ES-I3 (cell line): ENCODE results near the gene LANCL2.
"Not testable (repeated sequence)": the region's sequence is repeated elsewhere in the genome, so short reads cannot be mapped to it uniquely, and the experiment has no call there.

Source experiments
- H3K36me3 ChIP-seq: 2 replicates; pipeline ENCODE4 v1.6.1; 2013; ENCODE audit warnings: mild to moderate bottlenecking, low read length, control low read depth, moderate library complexity; ENCODE audit not compliant: insufficient read depth
- H3K4me1 ChIP-seq: 2 replicates; pipeline ENCODE4 v1.6.1; 2013; ENCODE audit warnings: mild to moderate bottlenecking, control low read depth, low read length; ENCODE audit not compliant: insufficient read depth
- H3K9ac ChIP-seq: 2 replicates; pipeline ENCODE4 v1.6.1; 2013; ENCODE audit warnings: low read depth, mild to moderate bottlenecking, low read length, moderate library complexity
- H3K9me3 ChIP-seq: 2 replicates; pipeline ENCODE4 v1.6.1; 2013; ENCODE audit warnings: mild to moderate bottlenecking, low read length, moderate library complexity; ENCODE audit not compliant: control insufficient read depth, insufficient read depth

Gene LANCL2

DNA sequence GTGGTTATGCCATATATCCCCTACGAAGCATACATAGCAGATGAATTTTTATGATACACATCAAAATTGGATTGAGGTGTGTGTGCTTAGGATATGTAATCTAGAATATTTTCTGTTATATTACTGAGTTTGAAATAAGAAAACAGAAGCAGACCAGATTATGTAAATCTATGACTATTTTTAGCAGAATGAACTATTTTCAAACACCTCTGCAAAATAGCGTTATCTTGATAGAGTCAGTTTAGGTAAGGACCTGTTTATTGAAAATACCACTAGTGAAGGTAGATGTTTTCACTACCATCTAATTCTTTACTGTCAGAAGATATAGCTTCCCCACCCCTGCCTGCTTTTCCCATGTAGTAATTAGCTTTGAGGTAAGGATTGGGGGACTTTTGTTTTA, 9.1 kb downstream of the LANCL2 start:
- Histone ChIP-seq H3K36me3 (no peaks in the 10 kb centered on the region), H3K4me1 (peaks cover 4% of the 10 kb centered on the region; the same call in 1 of the 2 replicates), H3K9me3 (no peaks in the 10 kb centered on the region), H3K9ac (no peak overlapping the region)

DNA sequence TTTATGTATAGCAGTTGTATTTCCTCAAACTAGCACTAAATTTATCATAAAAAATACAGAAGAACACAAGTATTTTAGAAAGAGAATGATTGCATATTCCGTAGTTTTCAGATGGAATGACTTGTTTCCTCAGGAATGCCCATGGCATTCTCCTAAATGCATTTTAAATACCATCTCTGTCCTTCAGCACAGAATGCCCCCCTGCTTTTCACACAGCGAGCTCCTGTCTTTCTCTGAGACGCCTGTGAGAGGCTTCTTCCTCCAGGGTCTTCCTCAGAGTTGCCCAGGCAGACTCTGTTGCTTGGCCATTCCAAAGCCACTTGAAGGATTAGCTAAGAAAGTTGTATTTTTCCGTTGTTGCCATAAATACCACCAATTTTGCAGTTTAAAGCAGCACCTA, 10.1 kb downstream of the LANCL2 start:
- Histone ChIP-seq H3K4me1 (peaks cover 4% of the 10 kb centered on the region; the same call in 1 of the 2 replicates), H3K9ac (no peak overlapping the region), H3K9me3 (no peaks in the 10 kb centered on the region), H3K36me3 (no peaks in the 10 kb centered on the region)

- H3K9me3 ChIP-seq: no peaks in the 10 kb centered on the region
- no peaks in the 10 kb centered on the region for H3K36me3 ChIP-seq
- H3K4me1 ChIP-seq: peaks cover 4% of the 10 kb centered on the region; the same call in 1 of the 2 replicates
- no peak overlapping the region for H3K9ac ChIP-seq
Observed at GRCh38 chr7:55377162-55377817, 12.2 kb downstream of the LANCL2 start.

DNA sequence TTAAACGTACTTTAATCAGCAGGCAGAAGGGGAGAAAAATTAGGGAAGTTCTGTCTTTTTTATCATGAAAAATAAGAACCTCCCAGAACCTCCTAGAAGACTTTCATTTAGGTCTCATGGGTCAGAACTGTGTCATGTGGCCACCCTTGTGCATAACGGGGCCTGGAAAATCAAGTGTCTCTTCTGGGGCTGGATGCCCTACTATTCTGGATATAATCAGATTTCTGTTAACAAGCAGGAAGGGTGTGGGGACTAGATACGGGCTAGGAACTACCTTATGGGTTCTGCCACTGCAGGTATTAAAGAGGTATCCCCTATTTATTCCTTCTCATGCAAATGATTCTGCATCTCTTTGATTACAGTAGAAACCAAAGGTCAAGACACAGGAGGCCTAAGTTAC, 14.1 kb downstream of the LANCL2 start:
- H3K9ac ChIP-seq: no peak overlapping the region

GRCh38 chr7:55381189-55381588, 16.1 kb downstream of the LANCL2 start:
- Histone ChIP-seq H3K4me1 (no peaks in the 10 kb centered on the region; the same call in 1 of the 2 replicates), H3K36me3 (no peaks in the 10 kb centered on the region), H3K9me3 (peaks cover 4% of the 10 kb centered on the region; the same call in 1 of the 2 replicates)

More for the DNA sequence above, 14.1 kb downstream of the LANCL2 start:
- H3K36me3 ChIP-seq: no peaks in the 10 kb centered on the region
- H3K4me1 ChIP-seq: peaks cover 4% of the 10 kb centered on the region; the same call in 1 of the 2 replicates
- H3K9me3 ChIP-seq: 0 out of 2 replicates have a peak, but pooled peaks cover 4% of the 10 kb centered on the region

DNA sequence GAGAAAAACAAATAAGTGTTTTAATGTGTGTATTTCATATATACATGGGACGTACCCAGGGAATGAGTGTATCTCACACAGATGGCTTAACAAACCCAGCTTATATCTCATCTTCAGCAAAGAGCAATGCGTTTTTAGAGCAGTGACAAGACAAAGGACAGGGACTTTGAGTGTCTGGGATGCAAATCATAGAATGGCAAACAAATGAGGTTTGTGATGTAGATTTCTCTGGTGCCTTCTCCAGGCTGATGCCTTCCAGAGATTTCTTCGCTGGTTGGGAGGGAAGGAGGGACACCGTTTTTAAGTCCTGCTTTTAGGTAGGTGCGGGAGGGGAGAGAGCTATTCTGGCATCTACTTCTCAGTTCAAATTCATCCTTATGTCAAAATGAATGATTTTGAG, 16.6 kb downstream of the LANCL2 start:
- peaks cover 9% of the 10 kb centered on the region for H3K9me3 ChIP-seq
- no peaks in the 10 kb centered on the region for H3K36me3 ChIP-seq
- peak overlapping the region; percentile 15; the same call in 1 of the 2 replicates for H3K9ac ChIP-seq
- no peaks in the 10 kb centered on the region; the same call in 1 of the 2 replicates for H3K4me1 ChIP-seq

More at GRCh38 chr7:55381189-55381588, 16.1 kb downstream of the LANCL2 start:
- H3K9ac ChIP-seq: no peak overlapping the region

DNA sequence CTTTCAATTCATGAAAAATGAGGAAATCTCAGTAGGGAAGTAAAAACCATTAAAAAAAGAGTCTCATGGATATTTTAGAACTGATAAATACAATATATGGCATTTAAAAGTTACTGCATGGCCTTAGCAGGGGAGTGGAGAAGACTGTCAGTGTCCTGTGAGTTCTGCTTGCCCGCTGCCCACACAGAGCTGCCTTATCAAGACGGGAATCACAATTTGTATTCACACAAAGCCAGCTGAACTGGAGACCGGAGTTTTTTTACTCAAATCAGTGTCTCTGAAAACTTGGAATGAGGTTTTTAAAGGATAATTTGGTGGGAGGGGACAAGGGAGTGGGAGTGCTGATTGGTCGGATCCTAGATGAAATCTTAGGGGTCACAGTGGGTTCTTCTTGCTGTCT, 17.1 kb downstream of the LANCL2 start:
- Histone ChIP-seq H3K9me3 (peaks cover 14% of the 10 kb centered on the region), H3K36me3 (no peaks in the 10 kb centered on the region), H3K9ac (no peak overlapping the region), H3K4me1 (no peaks in the 10 kb centered on the region; the same call in 1 of the 2 replicates)

GRCh38 chr7:55386541-55386940, 21.4 kb downstream of the LANCL2 start:
- Histone ChIP-seq H3K9ac (no peak overlapping the region), H3K4me1 (no peaks in the 10 kb centered on the region; the same call in 1 of the 2 replicates), H3K36me3 (no peaks in the 10 kb centered on the region), H3K9me3 (peaks cover 32% of the 10 kb centered on the region)

- H3K9me3 ChIP-seq: peaks cover 32% of the 10 kb centered on the region
- H3K9ac ChIP-seq: no peak overlapping the region
Observed at GRCh38 chr7:55387062-55387965, 22.2 kb downstream of the LANCL2 start.

GRCh38 chr7:55396233-55396785, 31.2 kb downstream of the LANCL2 start:
- H3K36me3 ChIP-seq: no peaks in the 10 kb centered on the region

More at GRCh38 chr7:55387062-55387965, 22.2 kb downstream of the LANCL2 start:
- Histone ChIP-seq H3K4me1 (no peaks in the 10 kb centered on the region), H3K36me3 (no peaks in the 10 kb centered on the region)

GRCh38 chr7:55397617-55398016, 32.5 kb downstream of the LANCL2 start:
- Histone ChIP-seq H3K9ac (no peak overlapping the region), H3K36me3 (no peaks in the 10 kb centered on the region)

More at GRCh38 chr7:55396233-55396785, 31.2 kb downstream of the LANCL2 start:
- H3K9ac ChIP-seq: no peak overlapping the region
- H3K9me3 ChIP-seq: no peaks in the 10 kb centered on the region
- H3K4me1 ChIP-seq: no peaks in the 10 kb centered on the region

DNA sequence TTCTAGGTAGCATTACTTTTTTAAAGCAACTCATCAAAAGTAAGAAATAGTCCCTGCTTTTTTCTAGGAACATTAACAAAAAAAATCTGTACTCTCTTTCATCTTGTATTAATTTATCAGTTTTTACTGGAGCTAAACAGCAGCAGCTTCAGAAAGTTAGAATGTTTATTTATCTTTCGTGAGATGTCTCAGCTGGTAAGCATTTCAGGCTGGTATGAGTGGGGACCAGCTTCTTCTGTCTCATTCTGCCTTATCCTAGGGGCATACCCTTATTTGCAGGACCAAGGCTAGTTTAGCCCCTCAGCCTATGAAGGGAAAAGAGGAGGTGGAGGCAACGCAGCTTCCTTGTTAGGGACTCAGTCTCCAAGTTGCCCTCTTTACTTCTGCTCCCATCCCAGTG, 35.1 kb downstream of the LANCL2 start:
- Histone ChIP-seq H3K9me3 (0 out of 2 replicates have a peak, but pooled peaks cover 2% of the 10 kb centered on the region), H3K36me3 (no peaks in the 10 kb centered on the region), H3K9ac (no peak overlapping the region), H3K4me1 (no peaks in the 10 kb centered on the region)

More at GRCh38 chr7:55397617-55398016, 32.5 kb downstream of the LANCL2 start:
- Histone ChIP-seq H3K4me1 (no peaks in the 10 kb centered on the region), H3K9me3 (no peaks in the 10 kb centered on the region)

DNA sequence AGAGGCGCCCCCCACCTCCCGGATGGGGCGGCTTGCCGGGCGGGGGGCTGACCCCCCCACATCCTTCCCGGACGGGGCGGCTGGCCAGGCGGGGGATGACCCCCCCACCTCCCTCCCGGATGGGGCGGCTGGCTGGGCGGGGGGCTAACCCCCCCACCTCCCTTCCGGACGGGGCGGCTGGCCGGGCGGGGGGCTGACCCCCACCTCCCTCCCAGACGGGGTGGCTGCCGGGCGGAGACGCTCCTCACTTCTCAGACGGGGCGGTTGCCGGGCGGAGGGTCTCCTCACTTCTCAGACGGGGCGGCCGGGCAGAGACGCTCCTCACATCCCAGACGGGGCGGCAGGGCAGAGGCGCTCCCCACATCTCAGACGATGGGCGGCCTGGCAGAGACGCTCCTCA, 37.4 kb downstream of the LANCL2 start:
- H3K36me3 ChIP-seq, H3K4me1 ChIP-seq, H3K9me3 ChIP-seq: not testable (repeated sequence)

DNA sequence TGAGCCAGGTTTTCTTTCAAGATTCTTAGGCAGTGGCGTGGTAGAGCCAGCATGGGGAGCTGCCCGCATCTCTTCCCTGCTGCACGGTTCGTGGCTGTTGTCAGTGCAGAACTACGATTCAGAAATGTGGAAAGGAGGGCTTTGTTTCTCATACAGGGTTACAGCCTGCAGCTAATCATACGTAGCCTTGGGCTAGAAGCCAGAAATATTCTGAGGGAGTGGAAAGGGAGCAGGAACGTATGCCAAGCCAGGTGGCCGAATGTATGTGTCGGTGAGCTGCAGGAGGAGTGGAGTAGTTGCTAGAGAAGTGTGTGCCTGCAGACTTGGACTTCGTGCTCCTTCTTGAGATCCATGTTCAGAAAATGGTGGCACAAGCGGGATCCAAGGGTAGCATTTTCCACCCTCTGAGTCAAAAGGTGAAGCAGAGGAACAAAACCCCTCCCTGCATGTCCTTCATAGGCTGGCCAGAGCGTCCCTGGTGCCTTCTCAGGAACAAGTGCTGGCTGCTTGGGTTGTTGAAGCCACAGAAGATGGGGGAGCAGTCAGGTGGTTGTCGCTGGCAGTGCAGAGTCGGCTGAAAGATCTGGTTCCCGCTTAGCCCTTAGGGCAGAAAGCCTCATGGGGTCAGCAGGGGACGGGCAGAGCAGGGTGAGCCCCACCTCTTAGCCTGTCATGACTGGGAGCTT, 40.9 kb downstream of the LANCL2 start:
- no peak overlapping the region for H3K9ac ChIP-seq
- H3K4me1 ChIP-seq: no peaks in the 10 kb centered on the region
- H3K36me3 ChIP-seq: no peaks in the 10 kb centered on the region; the same call in 1 of the 2 replicates
- H3K9me3 ChIP-seq: 0 out of 2 replicates have a peak, but pooled peaks cover 2% of the 10 kb centered on the region

More for the DNA sequence above, 37.4 kb downstream of the LANCL2 start:
- not testable (repeated sequence) for H3K9ac ChIP-seq
